Measurements from ENCODE around the gene UBE2G2.
A peak's percentile ranks its signal among the peaks of the same experiment; 100 is the strongest.

Gene UBE2G2

GRCh38 chr21:44801468-44802395 lies at the start of gene UBE2G2:
Gene UBE2G2, minus strand, starts transcription at chr21:44801820. Its CDS starts 72 bp downstream, at chr21:44801748.
- peak; percentile 78 for DNase-seq

DNA sequence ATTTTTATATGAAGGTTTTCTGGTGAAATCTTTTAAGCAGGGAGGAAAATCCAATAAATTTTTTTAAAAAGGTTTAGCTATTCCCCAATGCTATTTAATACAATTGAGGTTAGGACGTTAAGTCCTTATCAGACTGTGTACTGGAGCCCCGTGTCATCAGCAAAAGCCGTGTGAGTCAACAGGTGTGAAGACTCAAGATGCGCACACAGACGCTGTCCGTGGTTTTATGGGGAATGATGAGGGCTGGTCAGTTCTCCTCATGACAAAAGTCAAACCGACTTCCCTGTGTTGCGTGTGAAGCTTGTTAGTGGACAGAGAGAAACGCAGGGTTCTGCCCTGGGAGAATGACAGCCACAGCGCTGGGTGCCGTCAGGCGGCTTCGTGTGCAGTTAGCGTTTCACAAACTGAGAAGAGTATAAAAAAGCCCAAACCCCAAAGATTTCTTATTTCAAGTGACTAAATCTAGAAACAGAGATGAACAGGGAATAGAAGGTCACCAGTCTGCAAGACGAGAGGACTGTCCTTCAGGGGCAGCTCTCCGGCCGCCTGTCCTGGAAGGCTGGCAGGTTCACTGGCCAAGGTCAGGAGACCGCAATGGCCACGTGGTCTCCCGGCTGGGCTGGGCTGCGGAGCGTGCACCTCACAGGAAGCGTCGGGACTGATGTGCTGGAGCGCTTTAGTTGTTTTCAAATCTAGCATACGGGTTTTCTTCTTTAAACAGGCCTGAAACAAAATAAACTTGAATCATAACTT lies 49.5 kb upstream of the UBE2G2 start:
- no peak for DNase-seq

DNA sequence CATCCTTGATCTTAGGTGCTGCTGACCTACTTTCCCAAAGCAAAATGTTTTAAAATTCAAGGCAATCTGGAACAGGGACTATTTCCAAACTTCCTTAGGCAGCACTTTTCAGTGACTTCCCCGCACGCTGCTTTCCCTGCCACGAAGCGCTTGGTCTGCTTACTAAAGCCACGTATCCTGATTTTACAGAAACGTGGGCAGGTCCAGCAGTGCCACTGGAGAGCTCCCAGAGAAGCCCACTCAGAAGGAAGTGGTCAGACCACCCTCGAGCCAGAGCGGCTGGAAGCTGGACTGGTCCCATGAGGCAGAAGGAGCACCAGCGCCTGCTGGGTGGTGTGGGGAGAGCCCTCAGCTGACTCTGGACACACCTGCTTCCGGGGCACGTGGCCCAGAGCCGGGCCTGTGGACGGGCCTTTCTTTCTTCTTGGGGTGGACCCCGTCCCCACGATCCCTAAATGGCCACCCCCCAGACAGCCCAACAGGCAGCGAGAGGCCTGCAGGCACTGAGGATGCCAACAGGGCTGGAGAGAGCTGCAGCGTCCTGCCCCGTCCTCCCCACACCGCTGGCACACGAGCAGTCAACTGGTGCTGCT lies 48.7 kb upstream of the UBE2G2 start:
- DNase-seq = no peak

- DNase-seq = no peak
These were observed 48.1 kb upstream of the UBE2G2 start for GRCh38 chr21:44849616-44850130.

DNA sequence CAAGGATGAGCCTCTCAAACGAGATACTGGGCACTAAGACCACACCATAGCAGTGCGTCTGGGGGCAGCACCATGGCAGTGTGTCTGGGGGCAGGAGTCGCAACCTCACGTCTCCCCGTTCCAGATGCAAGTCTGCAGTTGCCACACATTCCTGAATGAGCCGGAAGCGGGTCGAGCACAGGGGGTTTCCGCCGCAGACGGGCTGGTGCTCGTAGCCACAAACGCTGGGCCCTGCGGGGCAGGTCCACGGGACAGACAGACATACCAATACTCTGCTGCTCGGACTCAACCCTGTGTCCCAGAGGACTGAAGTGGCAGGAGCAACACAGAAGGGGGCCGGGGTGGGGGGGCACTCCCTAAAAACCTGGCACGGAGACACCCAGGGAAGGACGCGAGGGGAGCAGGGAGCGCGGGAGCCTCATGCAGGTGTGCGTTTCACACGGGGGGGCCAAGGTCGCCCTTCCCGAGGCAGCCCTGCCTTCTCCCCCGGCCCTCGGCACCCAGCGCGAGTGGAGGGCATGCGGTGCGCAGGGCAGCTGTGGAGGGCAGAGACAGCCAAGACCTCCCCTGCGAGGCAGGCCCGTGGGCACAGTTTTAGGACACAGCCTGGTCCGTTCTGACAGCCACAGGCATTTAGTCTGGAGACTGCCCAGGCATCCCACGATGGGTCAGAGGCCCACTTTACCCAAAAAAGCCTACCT lies 47.4 kb upstream of the UBE2G2 start:
- DNase-seq = no peak

DNA sequence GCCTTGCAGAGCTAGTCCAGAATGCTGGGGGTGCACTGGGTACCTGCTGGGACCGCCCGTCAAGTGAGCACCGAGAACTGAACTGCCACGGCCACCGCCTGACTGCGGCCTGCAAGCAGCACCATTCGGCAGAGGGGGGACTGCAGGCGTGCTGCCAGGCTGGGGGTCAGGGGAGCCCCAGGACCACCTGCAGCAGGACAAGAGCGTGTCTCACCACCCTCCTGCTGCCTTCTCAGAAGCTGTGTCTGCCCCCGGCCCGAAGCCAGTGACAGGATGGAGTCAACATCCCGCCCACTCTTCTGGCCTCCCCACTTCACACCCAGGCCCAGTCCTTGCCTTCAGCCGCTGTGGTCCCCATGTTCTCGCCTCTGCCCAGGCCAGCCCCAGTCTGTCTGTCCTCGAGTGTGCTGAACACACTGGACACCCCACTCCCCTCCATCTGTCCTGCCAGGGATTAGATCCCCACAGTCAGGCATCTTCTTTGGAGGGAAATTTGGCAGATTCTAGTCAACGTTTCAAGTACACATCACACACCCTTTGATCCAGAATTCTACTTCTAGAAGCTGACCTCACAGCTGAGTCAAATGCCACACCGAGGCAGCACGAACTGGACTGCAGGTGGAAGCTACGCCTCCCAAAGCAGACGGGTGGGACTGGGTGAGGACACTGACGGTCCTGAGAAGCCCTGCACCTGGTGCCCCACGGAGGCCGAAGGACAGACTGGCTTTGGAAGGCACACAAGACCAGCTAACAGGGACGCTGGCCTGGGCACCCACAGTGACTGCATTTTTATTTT lies 45.8 kb upstream of the UBE2G2 start:
- DNase-seq = no peak

DNA sequence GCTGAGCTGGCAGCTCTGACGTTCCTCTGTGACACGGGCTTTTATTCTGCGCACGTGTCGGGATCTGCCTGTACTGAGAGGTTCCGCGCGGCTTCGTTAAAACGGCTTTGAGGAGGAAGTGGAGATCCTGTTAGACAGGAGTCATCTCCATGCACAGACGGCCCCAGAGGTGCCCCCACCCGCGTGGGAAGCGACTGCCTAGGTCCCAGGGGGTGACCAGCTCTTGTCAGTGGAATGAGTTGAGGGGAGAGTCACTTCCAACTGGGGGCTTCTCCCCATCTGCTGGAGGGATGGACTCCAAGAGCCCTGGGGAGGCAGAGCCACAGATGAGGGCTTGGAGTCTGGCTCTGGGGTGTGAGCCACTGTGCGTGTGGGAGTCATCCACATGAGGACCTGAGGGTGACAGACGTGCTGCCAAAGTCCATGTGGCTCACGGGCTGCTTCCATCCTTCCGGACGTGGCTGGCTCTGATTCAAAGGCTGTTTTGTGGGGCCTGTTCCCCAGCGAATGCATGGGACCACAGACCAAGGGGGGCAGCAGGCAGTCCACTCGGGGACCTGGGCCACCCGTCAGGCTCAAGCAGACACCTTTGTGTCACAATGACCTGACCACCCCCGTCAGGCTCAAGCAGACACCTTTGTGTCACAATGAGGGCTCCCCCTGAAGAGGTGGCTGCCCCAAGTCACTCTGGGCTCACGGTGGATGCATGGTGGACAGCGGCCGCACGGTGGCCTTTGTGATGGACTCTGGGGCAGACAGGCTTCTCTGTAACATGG lies 45.1 kb upstream of the UBE2G2 start:
- no peak for DNase-seq

DNA sequence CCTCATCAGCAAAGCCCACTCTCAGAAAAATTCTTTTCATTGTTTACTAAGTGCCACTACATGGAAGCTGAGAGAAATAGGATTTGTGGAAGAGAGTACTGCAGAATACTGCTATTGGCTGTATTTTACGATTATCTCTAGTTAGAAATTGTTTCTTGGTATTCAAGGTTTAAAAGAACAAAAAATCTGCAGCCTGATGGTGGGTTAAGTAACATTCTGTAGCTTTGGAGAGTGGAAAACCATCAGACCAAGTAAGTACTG lies 44.5 kb upstream of the UBE2G2 start:
- DNase-seq = no peak

- DNase-seq = no peak
These were observed 44.0 kb upstream of the UBE2G2 start for GRCh38 chr21:44845418-44846223.

- DNase-seq = no peak
These were observed 42.6 kb upstream of the UBE2G2 start for GRCh38 chr21:44844256-44844655.

DNA sequence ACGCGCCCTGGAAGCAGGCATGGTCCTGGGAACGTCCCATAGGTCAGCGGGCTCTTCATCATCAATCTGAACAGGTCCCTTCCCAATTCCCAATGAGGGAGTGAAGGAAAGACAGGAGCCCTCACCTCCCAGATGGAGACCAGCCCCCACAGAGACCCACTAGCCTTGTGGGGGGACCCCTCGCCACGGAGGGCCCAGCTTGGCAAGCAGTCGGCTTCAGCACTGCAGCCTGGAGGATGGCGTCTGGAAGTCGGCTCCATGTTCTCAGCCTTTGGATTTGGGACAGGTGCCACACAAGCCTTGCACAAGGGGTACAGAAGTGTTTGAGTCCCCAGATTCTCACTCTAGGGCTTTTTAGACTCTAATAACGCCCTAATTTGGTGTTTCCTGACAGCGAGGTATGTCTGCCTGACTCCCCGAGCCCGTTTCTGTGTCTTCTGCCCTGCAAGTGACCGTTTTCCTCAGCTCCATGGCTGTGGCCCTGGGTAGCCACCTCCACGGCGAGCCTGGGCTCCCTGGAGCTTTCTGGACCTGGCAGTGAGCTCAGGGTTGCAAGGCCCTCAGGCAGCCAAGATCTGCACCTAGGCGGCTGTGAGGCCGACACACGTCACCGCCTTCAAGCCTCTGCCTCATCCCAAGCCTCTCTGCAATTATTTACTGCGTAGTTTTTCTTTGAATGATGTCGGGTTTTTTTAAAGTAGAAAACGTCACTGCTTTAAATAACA lies 41.3 kb upstream of the UBE2G2 start:
- no peak for DNase-seq

DNA sequence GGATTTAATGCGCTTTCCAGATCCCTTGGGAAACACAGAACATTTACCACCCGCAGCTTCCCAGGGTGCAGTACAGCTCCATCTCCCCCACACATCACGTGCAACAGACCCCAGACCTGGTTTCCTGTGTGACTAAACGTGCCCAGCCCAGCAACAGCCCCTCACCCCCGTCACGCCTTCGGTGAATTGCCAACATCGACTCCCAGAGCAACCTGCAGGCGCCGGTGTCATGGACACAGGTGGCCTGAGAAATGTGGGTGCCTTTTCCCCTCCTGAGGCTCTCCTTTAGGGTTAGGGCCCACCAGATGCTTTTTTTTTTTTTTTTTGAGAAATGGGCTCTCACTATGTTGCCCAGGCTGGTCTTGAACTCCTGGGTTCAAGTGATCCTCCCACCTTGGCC lies 40.5 kb upstream of the UBE2G2 start:
- DNase-seq = no peak

DNA sequence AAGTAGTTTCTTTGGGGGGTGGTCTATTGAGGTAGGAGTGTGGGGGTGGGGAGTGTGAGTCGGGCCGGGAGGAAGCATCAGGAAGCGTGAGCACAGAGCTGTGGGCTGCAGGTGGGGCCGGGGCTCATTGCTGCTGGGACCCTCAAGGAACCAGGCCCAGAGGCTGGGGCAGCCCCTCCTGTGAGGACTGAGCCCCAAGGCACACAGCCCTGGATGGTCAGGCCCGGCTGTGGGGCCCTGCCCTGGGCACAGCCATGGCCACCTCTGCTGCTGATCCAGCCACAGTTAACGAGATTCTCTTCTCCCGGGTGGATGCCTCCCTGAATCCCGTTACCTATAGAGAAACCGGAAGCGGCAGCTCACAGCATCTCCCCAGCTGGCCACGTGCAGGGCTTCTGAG lies 39.2 kb upstream of the UBE2G2 start:
- DNase-seq = no peak

GRCh38 chr21:44838951-44839350 lies 37.3 kb upstream of the UBE2G2 start:
- no peak for DNase-seq

- peak; percentile 58 for DNase-seq
These were observed 36.6 kb upstream of the UBE2G2 start for GRCh38 chr21:44838039-44838895.

GRCh38 chr21:44837537-44837936 lies 35.9 kb upstream of the UBE2G2 start:
- no peak for DNase-seq

DNA sequence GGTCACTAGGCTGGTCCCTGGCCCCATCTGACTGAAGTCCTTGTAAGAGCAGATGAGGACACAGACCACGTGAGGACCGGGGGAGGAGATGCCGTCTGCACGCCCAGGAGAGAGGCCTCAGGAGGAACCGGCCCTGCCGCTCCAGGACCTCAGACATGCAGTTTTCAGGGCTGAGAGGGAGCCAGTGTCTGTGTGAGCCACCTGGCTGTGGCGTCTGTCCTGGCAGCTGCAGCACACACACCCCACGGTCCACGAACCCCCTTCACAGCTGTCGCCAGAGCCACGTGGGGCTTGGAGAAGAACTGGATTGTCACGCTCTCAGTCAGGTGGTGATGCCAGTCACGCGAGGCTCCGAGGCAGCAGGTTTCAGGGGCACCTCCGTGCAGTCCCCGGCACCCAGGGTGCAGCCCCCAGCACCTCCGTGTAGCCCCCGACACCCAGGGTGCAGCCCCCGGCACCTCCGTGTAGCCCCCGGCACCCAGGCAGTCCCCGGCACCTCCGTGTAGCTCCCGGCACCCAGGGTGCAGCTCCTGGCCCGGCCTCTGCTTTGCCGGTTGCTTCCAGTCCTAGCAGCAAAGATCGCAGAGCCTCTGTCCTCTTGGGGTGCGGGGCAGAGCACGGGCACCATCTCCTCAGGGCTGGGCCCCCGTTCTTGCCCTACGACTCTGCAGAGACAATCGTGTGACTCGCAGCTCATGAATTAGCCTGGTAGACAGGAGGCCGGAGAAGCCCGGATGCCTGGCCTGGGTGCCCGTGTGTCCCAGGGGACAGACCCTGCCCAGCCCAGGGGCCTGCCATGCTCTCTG lies 35.2 kb upstream of the UBE2G2 start:
- peak; percentile 71 for DNase-seq

GRCh38 chr21:44836349-44836665 lies 34.7 kb upstream of the UBE2G2 start:
- no peak for DNase-seq

Measured in NCI-H2171 (cell line).